Activated CD4-positive, alpha-beta T cell treated with anti-CD3 and anti-CD28 coated beads, Interleukin-2, amount 10 ng/mL, durations not matched to agents 24 days and 14 days (primary cell): ENCODE results near the gene STRIP1. TPM values are rescaled to one million over a fixed set of nuclear protein-coding genes. Genes with fewer than 3 reads are reported as not detected.
A peak's percentile ranks its signal among the peaks of the same experiment; 100 is the strongest.

Experiments used
- DNase-seq: peaks from one replicate; pipeline ENCODE4 v3.0.0; 2022
- H3K27ac Mint-ChIP-seq: one replicate; pipeline ENCODE4 v1.8.0; 2022; ENCODE audit warnings: mild to moderate bottlenecking, mixed read lengths
- H3K27me3 Mint-ChIP-seq: one replicate; pipeline ENCODE4 v1.8.0; 2022; ENCODE audit warnings: mixed read lengths
- H3K36me3 Mint-ChIP-seq: one replicate; pipeline ENCODE4 v1.8.0; 2022; ENCODE audit warnings: low read depth, mild to moderate bottlenecking, mixed read lengths
- H3K4me1 Mint-ChIP-seq: one replicate; pipeline ENCODE4 v1.8.0; 2021; ENCODE audit warnings: mixed read lengths
- H3K4me3 Mint-ChIP-seq: one replicate; pipeline ENCODE4 v1.8.0; 2022; ENCODE audit warnings: mild to moderate bottlenecking, moderate library complexity, mixed read lengths
- H3K9me3 Mint-ChIP-seq: one replicate; pipeline ENCODE4 v1.8.0; 2021; ENCODE audit warnings: mixed read lengths
- intact Hi-C: fragments of 100-400 bp; cut with micrococcal nuclease; formaldehyde crosslinking; loops from one replicate; pipeline ENCODE4 v1.15.1; 2023
- total RNA-seq: library from RNA; stranded (reverse); gene quantifications from 2 replicates; pipeline ENCODE4 v1.2.3, GENCODE V29; 2022

The STRIP1 gene
- total RNA-seq, 1 donor from 2014 or later, result 41.0 TPM

- no peak for DNase-seq
- intact Hi-C loops, result no loop called here
- H3K4me3 Mint-ChIP-seq, result no peak overlapping the region
- H3K27ac Mint-ChIP-seq, result no peak overlapping the region
- no peaks in the 10 kb centered on the region for H3K9me3 Mint-ChIP-seq
- no peaks in the 10 kb centered on the region for H3K27me3 Mint-ChIP-seq
- no peaks in the 10 kb centered on the region for H3K4me1 Mint-ChIP-seq
- H3K36me3 Mint-ChIP-seq, result peaks cover 68% of the 10 kb centered on the region
Measured at GRCh38 chr1:110048923-110049601, 14.6 kb downstream of the STRIP1 start.

- Mint-ChIP-seq H3K4me3 (no peak overlapping the region), H3K27ac (no peak overlapping the region), H3K9me3 (no peaks in the 10 kb centered on the region), H3K36me3 (peaks cover 67% of the 10 kb centered on the region), H3K4me1 (no peaks in the 10 kb centered on the region), H3K27me3 (no peaks in the 10 kb centered on the region)
- intact Hi-C loops, result no loop called here
- DNase-seq, result no peak
Measured at GRCh38 chr1:110049801-110050601, 15.6 kb downstream of the STRIP1 start.

GRCh38 chr1:110050602-110051261 lies 16.3 kb downstream of the STRIP1 start:
- intact Hi-C loops, result no loop called here
- no peak overlapping the region for H3K4me3 Mint-ChIP-seq
- no peak overlapping the region for H3K27ac Mint-ChIP-seq
- no peaks in the 10 kb centered on the region for H3K4me1 Mint-ChIP-seq
- no peak for DNase-seq
- no peaks in the 10 kb centered on the region for H3K9me3 Mint-ChIP-seq
- H3K36me3 Mint-ChIP-seq, result peaks cover 70% of the 10 kb centered on the region
- H3K27me3 Mint-ChIP-seq, result no peaks in the 10 kb centered on the region

- DNase-seq, result no peak
- intact Hi-C loops, result no loop called here
- no peaks in the 10 kb centered on the region for H3K4me1 Mint-ChIP-seq
- H3K36me3 Mint-ChIP-seq, result peaks cover 68% of the 10 kb centered on the region
- no peaks in the 10 kb centered on the region for H3K27me3 Mint-ChIP-seq
- H3K4me3 Mint-ChIP-seq, result no peak overlapping the region
- no peaks in the 10 kb centered on the region for H3K9me3 Mint-ChIP-seq
- no peak overlapping the region for H3K27ac Mint-ChIP-seq
Measured at GRCh38 chr1:110051262-110051648, 16.8 kb downstream of the STRIP1 start.

GRCh38 chr1:110053552-110054428 lies 19.4 kb downstream of the STRIP1 start:
- Mint-ChIP-seq H3K27ac (no peak overlapping the region), H3K9me3 (no peaks in the 10 kb centered on the region), H3K27me3 (no peaks in the 10 kb centered on the region), H3K4me3 (no peak overlapping the region), H3K36me3 (peaks cover 67% of the 10 kb centered on the region), H3K4me1 (no peaks in the 10 kb centered on the region)
- DNase-seq, result peak; percentile 91
- intact Hi-C loops, result loop anchor here (2.0 kb wide), 1 partner anchor 53 kb away; no protein-coding TSS in a partner anchor

GRCh38 chr1:110055493-110056284 lies 21.3 kb downstream of the STRIP1 start:
- no peak for DNase-seq
- Mint-ChIP-seq H3K36me3 (peaks cover 61% of the 10 kb centered on the region), H3K4me1 (no peaks in the 10 kb centered on the region), H3K4me3 (no peak overlapping the region), H3K27ac (no peak overlapping the region), H3K27me3 (no peaks in the 10 kb centered on the region), H3K9me3 (no peaks in the 10 kb centered on the region)
- intact Hi-C loops, result no loop called here

- H3K36me3 Mint-ChIP-seq, result peaks cover 62% of the 10 kb centered on the region
- no peaks in the 10 kb centered on the region for H3K9me3 Mint-ChIP-seq
- no peak overlapping the region for H3K4me3 Mint-ChIP-seq
- no peak for DNase-seq
- no peak overlapping the region for H3K27ac Mint-ChIP-seq
- no peaks in the 10 kb centered on the region for H3K4me1 Mint-ChIP-seq
- H3K27me3 Mint-ChIP-seq, result no peaks in the 10 kb centered on the region
- intact Hi-C loops, result no loop called here
Measured at GRCh38 chr1:110056285-110056683, 21.9 kb downstream of the STRIP1 start.

GRCh38 chr1:110056776-110057175 lies 22.4 kb downstream of the STRIP1 start:
- H3K27ac Mint-ChIP-seq, result no peak overlapping the region
- H3K4me3 Mint-ChIP-seq, result no peak overlapping the region
- DNase-seq, result no peak
- H3K27me3 Mint-ChIP-seq, result no peaks in the 10 kb centered on the region
- H3K4me1 Mint-ChIP-seq, result no peaks in the 10 kb centered on the region
- intact Hi-C loops, result no loop called here
- peaks cover 57% of the 10 kb centered on the region for H3K36me3 Mint-ChIP-seq
- no peaks in the 10 kb centered on the region for H3K9me3 Mint-ChIP-seq

GRCh38 chr1:110057963-110058518 lies 23.6 kb downstream of the STRIP1 start:
- no peaks in the 10 kb centered on the region for H3K4me1 Mint-ChIP-seq
- no peak overlapping the region for H3K27ac Mint-ChIP-seq
- intact Hi-C loops, result no loop called here
- H3K4me3 Mint-ChIP-seq, result no peak overlapping the region
- no peak for DNase-seq
- H3K36me3 Mint-ChIP-seq, result peaks cover 53% of the 10 kb centered on the region
- no peaks in the 10 kb centered on the region for H3K27me3 Mint-ChIP-seq
- no peaks in the 10 kb centered on the region for H3K9me3 Mint-ChIP-seq

GRCh38 chr1:110058591-110058990 lies 24.2 kb downstream of the STRIP1 start:
- no peaks in the 10 kb centered on the region for H3K9me3 Mint-ChIP-seq
- no peak overlapping the region for H3K27ac Mint-ChIP-seq
- no peaks in the 10 kb centered on the region for H3K4me1 Mint-ChIP-seq
- peaks cover 47% of the 10 kb centered on the region for H3K36me3 Mint-ChIP-seq
- no peak overlapping the region for H3K4me3 Mint-ChIP-seq
- no peak for DNase-seq
- intact Hi-C loops, result no loop called here
- H3K27me3 Mint-ChIP-seq, result no peaks in the 10 kb centered on the region

- H3K9me3 Mint-ChIP-seq, result no peaks in the 10 kb centered on the region
- no peaks in the 10 kb centered on the region for H3K4me1 Mint-ChIP-seq
- intact Hi-C loops, result no loop called here
- peaks cover 43% of the 10 kb centered on the region for H3K36me3 Mint-ChIP-seq
- DNase-seq, result no peak
- H3K27ac Mint-ChIP-seq, result no peak overlapping the region
- no peaks in the 10 kb centered on the region for H3K27me3 Mint-ChIP-seq
- no peak overlapping the region for H3K4me3 Mint-ChIP-seq
Measured at GRCh38 chr1:110059133-110059863, 24.9 kb downstream of the STRIP1 start.

- Mint-ChIP-seq H3K27me3 (no peaks in the 10 kb centered on the region), H3K36me3 (peaks cover 36% of the 10 kb centered on the region), H3K4me3 (no peak overlapping the region), H3K4me1 (no peaks in the 10 kb centered on the region), H3K9me3 (no peaks in the 10 kb centered on the region), H3K27ac (no peak overlapping the region)
- intact Hi-C loops, result no loop called here
- peak; percentile 93 for DNase-seq
Measured at GRCh38 chr1:110060034-110060661, 25.7 kb downstream of the STRIP1 start.
